GM18907 (cell line): ENCODE results near the gene COL18A1.
"Not testable (repeated sequence)": the region's sequence is repeated elsewhere in the genome, so short reads cannot be mapped to it uniquely, and the experiment has no call there.

ENCODE experiments used
- ATAC-seq: cut with Tn5 transposase; IDR thresholded peaks from one replicate; pipeline ENCODE4 v1.9.1; 2021; ENCODE audit warnings: mild to moderate bottlenecking, moderate library complexity; ENCODE audit not compliant: unreplicated experiment

The COL18A1 gene

DNA sequence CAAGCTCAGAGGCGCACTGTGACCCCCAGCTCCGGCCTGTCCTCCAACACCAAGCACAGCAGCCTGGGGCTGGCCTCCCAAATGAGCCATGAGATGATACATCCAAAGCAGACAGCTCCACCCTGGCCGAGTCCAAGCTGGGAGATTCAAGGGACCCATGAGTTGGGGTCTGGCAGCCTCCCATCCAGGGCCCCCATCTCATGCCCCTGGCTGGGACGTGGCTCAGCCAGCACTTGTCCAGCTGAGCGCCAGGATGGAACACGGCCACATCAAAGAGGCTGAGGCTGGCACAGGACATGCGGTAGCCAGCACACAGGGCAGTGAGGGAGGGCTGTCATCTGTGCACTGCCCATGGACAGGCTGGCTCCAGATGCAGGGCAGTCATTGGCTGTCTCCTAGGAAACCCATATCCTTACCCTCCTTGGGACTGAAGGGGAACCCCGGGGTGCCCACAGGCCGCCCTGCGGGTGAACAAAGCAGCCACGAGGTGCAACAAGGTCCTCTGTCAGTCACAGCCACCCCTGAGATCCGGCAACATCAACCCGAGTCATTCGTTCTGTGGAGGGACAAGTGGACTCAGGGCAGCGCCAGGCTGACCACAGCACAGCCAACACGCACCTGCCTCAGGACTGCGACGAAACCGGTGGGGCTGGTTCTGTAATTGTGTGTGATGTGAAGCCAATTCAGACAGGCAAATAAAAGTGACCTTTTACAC lies 108.2 kb downstream of the COL18A1 start:
- ATAC-seq = no peak

DNA sequence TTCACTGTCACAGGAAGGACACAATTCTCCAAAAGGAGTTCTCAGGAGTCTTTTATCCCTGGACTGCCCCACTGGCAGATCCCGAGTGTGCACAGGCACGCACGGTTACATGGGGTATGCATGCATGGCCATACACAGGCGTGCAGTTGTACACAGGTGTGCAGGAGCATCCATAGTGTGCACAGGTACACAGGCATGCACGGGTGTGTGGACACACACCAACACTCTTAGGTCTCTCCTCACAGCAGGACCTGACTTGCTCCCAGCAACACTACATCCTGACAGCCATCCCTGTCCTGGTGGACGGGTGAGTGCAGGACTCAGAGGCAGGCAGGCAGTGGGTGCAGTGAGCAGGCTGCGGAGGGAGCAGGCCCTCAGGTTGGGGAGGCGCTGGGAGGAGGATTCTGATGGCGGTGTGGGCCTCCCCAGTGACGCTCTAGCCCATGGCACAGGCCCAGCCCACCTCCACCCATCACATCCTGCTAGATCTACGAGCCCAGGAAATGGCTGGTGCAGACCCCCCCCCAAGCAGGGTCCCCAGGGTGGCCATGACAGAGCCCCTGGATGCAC lies 108.9 kb downstream of the COL18A1 start:
- ATAC-seq = no peak

DNA sequence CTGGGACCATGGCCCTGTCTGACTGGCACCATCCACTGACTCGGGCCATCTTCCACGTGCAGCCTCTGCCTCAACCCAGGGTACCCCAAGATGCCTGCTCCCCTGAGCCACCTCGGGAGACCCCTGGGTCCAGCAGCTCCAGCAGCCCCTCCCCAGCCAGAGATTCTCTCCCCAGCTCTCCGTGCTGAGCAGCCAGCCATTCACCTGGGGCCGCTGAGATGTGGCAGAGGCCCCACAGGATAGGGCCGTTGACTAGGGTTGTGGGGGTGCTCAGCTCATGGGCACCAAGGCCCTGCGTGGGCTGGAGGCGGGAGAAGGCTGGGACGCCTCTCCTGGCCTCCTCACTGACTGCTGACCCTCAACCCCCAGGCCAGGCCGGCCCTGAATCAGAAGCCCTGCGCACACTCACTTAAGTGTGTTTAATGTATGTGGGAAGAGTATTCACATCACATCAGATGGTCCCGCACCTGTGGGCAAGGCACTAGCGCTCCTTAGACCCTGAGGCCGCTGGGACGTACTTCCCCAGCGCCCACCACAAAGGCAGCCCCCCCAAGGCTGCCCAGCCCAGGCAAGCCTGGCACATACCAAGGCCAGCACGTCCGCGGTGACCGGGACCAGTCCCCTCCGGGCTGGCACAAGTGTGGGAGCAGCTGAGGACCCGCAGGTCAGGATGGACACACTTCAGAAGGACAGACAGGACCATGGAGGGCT lies 109.5 kb downstream of the COL18A1 start:
- ATAC-seq = no peak

DNA sequence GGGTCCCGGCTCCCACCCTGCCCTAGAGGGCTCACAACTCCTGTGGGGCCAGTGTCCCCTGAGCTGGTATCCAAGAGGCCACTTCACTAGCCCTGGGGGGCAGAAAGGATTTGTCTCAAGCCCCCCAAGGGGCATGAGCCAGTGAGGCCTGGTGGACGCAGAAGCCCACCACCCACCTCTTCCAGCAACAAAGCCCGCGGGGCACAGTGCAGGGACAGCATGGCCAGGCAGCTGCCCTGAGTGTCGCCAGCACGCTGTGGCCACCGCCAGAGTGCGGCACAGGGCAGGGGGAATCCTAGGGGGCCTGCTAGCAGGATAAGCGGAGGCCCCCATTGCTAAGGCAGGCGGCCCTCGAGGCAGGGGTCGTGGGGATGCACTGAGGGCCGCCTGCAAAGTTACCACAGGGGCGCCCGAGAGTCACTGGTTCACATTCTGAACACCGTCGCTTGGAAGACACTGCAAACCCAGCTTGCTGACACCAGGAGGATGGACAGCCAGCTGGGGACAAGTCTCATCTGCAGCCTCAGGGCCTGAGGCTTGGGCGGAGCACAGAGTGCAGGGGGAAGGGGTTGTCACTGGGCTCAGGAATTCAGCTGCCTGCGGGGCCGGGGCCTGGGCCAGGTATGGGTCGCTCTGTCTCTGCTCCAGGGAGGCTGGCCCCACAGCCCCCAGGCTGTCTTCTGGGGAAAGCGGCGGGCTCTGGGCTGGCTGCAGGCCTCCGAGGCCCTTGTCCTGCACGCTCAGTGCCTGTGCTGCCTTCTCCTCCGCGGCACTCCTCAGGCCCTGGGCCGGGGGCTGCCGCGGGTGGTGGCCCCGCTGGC lies 110.5 kb downstream of the COL18A1 start:
- ATAC-seq = no peak

DNA sequence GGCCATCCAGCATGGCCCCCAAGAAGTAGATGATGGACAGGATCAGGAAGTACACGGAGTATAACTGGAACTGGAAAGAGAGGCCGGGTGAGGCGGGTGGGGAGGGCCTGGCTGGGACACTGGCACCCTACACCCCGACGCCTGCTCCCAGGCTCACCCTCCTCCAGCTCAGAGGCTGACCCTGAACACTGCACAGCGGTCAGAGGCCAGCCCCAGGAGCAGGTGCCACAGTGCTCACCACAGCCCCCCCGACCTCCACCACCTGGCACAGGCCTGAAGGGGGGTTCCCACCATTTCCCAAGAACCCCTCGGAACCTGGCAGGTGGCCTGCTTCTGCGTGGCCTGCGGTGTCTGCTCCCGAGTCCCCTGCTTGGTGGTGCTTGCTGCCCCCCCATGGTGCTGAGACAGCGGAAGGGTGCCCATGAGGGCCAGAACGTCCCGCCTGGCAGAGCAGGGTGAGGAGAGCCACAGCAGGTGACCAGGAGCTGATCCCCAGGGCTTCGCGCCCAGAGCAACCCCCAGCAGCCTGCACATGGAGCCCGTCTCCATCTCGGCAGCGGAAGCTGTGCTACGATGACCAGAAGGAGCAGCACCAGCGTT lies 111.2 kb downstream of the COL18A1 start:
- ATAC-seq = no peak

DNA sequence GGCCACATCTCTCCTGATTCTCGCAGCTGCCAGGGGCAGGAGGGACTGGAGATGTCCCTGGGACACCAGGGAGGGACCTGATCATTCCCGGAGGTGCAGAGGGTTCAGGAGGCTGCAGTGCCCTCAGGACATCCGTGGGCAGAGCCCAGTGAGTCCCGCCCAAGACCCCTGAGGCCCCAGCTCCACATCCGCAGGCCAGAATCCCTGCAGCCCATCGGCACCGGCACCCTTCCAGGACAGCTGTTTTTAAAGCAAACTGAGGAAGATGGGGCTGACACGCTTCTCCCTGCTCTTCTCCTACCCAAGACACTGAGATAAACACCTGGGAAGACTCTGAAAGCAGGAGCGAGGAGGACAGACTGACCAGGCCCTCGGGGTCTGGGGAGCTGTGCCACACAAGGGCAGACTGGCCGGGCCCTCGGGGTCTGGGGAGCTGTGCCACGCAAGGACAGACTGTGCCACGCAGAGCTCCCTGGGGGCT lies 111.7 kb downstream of the COL18A1 start:
- ATAC-seq = no peak

DNA sequence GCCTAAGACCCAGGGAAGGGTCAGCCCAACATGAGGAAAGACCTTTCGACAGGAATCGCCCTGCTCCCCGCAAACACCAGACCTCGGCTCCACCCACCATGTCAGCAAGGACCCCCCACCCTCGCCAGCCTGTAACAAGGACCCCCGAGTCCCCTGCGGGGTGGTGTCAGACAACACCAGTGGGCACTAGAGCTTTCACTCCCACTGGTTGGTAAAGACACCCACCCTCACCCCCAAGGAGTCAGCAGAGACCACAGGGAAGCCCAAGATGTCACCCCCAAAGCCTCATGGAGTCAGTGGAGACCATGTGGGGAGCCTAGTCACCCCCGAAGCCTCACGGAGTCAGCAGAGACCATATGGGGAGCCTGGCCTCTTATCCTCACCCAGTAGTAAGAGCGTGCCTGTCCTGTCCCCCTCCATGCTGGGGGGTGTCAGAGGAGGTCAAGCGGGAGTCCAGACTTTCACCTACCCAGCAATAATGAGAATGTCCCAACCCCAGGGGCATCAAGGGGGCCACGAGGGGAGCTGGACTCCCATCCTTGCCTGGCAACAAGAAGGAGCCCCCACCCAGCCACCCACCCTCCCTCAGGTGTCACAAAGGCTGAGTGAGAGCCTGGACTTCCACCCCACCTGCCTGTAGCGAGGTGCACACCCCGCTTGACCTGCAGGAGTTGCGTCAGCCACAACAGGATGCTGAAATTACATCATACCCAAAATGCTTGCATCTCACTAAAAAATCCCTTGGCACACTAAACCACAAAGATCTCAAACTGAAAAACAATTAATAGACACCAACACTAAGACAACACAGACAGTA lies 112.5 kb downstream of the COL18A1 start:
- ATAC-seq = no peak

DNA sequence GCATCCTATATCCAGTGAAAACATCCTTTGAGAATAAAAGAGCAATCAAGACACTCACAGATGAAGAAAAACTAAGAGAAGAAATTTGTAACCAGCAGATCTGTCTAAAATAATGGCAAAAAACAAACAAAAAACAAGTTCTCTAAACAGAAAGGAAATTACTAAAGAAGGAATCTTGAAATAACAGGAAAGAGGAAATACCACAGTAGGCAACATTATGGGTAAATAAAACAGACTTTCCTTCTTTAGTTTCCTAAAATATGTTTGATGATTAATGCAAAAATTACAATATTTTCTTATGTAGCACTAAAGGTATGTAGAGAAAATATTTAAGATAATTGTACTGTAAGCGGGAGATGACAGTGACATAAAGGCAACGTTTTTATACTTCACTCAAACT lies 113.8 kb downstream of the COL18A1 start:
- no peak for ATAC-seq

DNA sequence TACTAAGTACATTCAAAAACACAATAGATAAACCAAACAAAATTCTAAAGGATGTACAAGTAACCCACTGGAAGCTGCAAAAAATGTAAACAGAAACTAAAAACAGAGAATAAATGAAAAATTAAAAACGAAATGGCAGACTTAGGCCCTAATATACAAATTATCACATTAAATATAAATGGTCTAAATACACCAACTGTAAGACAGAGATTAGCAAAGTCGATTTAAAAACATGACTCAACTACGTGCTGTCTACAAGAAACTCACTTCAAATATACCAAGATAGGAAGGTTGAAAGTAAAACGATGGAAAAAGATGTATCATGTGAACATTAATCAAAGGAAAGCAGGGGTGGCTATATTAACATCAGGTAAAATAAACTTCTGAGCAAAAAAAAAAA lies 114.2 kb downstream of the COL18A1 start:
- no peak for ATAC-seq

DNA sequence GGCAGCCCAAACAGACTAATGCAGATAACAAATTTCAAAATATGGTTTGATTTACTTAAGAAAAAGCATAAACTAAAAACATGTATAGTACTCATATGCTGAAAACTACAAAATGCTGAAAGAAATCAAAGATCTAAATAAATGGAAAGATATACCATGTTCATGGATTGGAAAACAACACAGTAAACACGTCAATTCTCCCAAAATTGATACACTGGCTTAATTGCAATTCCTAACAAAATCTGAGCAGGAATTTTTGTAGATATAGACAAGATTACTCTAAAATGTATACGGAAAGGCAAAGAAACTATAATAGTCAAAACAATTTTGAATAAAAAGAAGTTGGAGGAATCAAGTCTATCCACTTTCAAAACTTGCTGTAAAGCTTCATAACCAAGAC lies 116.3 kb downstream of the COL18A1 start:
- no peak for ATAC-seq

DNA sequence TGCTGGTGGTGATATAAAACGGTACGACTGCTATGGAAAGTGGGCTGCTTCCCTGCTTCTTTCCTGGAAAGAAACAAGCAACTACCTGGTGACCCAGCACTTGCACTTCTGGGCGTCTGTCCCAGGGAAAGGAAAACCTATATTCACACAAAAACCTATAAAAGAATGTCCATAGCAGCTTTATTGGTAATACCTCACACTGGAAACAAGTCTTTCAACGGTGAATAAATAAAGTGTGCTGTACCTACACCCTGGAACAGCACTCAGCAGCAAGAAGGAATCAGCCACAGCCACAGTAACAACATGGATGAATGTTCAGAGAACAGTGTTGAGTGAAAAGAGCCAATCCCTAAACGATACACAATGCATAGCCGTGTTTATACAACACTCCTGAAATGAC lies 117.4 kb downstream of the COL18A1 start:
- ATAC-seq = no peak

DNA sequence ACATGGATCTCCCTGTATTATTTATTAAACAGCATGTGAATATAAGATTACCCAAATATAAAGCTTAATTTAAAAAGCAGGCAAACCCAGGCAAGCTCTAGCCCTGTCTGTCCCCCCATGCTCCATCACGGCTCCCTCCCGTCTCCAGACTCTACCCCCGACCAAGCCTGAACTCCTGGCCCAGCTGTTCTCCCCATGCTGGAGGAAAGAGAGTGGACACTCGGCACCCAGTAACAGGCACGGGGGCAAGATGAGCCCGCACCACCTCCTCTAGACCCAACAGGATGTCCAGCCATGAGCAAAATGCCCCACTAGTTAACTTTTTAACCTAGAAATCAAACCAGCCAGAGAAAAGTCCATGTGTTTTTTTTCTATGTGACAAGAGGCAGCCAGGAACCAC lies 118.0 kb downstream of the COL18A1 start:
- no peak for ATAC-seq

DNA sequence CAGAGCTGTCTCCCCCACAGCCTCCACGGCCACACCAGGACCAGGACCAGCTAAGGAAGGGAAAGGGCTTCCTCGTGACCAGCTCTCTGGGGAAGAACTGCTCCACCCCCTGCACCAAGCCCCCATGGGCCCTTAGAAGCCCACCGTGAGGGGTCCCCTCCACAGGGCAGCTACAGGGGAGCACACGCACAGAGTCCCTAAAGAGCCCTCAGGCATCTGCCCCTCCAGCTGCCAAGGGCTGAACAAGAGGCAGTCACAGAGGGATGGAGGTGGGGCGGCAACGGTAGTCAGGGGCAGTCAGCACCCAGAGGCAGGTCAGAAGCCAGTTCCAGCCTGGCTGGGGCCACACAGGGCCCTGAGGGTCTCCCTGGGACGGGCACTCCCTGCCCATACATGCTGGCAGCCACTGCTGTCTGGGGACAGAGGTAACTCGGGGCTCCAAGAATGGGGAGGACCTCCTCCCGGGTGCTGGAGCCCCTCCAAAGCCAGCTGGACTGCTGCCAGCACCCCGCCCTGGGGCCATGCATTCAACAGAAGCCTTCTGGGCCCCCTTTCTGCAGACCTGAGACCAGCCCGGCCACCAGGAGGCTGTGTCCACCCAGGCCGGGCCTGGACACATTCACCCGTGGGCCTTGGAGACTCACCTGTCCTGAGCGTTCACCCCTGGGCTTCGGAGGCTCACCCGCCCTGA lies 118.6 kb downstream of the COL18A1 start:
- no peak for ATAC-seq

DNA sequence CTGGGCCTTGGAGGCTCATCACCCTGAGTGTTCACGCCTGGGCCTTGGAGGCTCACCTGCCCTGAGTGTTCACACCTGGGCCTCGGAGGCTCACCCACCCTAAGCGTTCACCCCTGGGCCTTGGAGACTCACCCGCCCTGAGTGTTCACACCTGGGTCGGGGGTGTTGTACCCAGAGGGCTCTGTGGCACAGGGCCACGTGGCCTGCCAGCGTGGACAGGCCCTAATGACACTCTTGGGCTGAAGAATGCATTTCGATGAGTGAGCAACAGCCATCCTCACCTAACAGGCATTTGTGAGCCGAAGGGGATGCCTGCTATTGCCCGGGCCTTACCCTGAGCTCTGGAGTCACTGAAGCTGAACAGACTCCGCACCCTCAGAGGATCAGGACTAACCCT lies 119.8 kb downstream of the COL18A1 start:
- no peak for ATAC-seq

DNA sequence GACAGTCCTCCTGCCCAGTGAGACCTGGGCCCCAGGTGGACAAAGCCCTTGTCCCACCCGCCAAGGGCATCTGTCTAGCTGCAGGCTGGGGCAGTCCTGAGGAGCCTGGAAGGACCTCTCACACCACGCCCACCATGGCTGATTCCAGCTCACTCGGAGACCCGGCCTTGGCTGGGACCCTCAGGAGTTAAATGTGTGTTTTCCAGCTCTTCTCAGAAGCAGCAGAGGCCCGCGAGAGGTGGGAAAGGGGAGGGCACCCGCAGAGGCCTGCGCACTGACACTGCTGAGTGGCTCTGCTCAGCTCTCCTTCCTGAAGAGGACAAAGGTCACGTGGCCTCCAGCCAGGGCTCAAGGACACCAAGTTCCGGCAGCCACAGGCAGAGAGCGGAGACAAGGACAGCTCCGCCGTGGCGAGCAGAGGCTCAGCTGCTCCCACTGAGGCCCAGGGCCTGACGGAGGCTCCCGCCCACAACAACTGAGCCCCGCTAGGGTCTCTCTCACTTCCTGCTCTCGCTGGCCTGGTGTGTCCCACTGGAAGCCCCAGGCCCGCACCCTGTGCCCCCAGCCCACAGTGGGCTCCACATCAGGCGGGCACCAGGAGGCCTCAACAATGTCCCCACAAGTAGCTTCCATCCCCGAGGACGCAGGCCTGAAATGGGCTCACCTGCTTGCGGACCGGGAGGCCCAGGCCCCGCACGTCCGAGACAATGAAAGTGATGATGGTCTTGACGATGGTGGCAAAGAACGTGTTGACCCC lies 120.4 kb downstream of the COL18A1 start:
- no peak for ATAC-seq

DNA sequence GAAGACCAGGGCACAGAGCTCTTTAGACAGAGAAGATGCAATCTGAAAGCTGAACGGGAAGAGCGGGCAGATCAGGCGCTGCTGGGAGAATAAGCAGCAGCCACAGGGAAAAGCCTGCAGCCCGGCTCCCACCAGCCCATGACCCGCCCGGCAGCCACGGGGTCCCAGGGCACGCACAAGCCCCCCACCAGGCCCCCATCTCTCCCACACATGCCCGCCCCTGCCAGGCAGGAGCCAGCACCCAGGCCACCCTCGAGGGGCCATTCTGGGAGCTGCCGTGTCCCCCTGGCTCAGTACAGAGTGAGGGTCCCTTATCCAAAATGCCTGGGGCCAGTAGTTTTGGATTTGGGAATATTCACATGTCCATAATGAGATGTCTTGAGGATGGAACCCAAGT lies 120.9 kb downstream of the COL18A1 start:
- ATAC-seq = no peak

DNA sequence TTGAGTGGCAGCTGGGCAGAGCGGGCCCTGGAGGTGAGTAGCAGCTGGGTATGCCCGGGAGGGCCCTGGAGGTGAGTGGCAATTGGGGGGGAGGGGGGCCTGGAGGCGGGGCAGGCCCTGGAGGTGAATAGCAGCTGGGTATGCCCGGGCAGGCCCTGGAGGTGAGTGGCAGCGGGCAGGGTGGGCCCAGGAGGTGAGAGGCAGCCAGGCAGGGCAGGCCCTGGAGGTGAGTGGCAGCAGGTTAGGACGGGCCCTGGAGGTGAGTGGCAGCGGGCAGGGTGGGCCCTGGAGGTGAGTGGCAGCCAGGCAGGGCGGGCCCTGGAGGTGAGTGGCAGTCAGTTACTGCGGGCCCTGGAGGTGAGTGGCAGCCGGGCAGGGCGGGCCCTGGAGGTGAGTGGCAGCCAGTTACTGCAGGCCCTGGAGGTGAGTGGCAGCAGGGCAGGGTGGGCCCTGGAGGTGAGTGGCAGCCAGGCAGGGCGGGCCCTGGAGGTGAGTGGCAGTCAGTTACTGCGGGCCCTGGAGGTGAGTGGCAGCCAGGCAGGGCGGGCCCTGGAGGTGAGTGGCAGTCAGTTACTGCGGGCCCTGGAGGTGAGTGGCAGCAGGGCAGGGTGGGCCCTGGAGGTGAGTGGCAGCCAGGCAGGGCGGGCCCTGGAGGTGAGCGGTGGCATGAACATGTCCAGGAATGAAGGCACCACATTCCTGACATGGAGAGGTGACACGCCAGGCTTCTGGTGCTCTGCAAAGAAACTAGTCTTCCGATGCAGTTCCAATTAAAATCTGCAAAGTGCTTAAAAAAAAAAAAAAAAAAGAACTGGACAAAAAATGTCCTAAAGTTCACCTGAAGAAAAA lies 122.4 kb downstream of the COL18A1 start:
- ATAC-seq = not testable (repeated sequence)
